HEK293 (cell line): ENCODE measurements around the gene PROKR2.

Source experiments
- CTCF ChIA-PET: fragments of 350-600 bp; formaldehyde crosslinking; extraction: SDS; loops from one replicate; lab custom pipeline; 2021; ENCODE audit warnings: antibody characterized with exemption; lab: Yijun Ruan, JAX
- POLR2A ChIA-PET: fragments of 300-600 bp; formaldehyde crosslinking; extraction: SDS; loops from one replicate; lab custom pipeline; 2020; ENCODE audit warnings: antibody characterized with exemption, inconsistent platforms; lab: Yijun Ruan, JAX
- H3K27ac ChIP-seq: fragments of 200-500 bp; sonication (Bioruptor generic); 2 replicates; pipeline ENCODE4 v1.5.1; 2014; ENCODE audit warnings: low read depth, low read length, control low read depth, inconsistent platforms; ENCODE audit errors: extremely low read depth
- H3K36me3 ChIP-seq, 2 experiments: fragments of 200-500 bp in 1 of 2; sonication (Bioruptor generic) in 1 of 2; 1 replicate in 1 of 2; 2 replicates in 1 of 2; pipeline ENCODE4 v1.5.1; 2014 to 2017; ENCODE audit warnings: inconsistent platforms in 2 of 2, low read length in 2 of 2; ENCODE audit not compliant: control insufficient read depth in 2 of 2, insufficient read depth in 1 of 2
- H3K4me1 ChIP-seq: fragments of 200-500 bp; sonication (Bioruptor generic); 2 replicates; pipeline ENCODE4 v1.5.1; 2014; ENCODE audit warnings: mild to moderate bottlenecking, low read length, inconsistent platforms; ENCODE audit not compliant: control insufficient read depth, insufficient read depth
- H3K4me3 ChIP-seq: 2 replicates; pipeline ENCODE4 v1.5.1; 2011; ENCODE audit warnings: low read depth, mild to moderate bottlenecking, control low read depth, low read length, moderate library complexity
- H3K9me3 ChIP-seq: fragments of 200-500 bp; sonication (Bioruptor generic); 2 replicates; pipeline ENCODE4 v1.5.1; 2014; ENCODE audit warnings: low read depth, low read length, inconsistent platforms; ENCODE audit not compliant: control insufficient read depth, insufficient read depth
- BCL11B ChIP-seq: fragments of 450-650 bp; formaldehyde crosslinking; IDR thresholded peaks from 2 replicates; pipeline ENCODE4 v1.5.1; 2016; ENCODE audit warnings: low read depth, missing biosample characterization, missing genetic modification characterization
- ELK4 ChIP-seq: IDR thresholded peaks from 2 replicates; pipeline ENCODE4 v1.6.1; 2011; ENCODE audit warnings: mild to moderate bottlenecking, low read depth, low read length, borderline replicate concordance
- KLF10 ChIP-seq: fragments of 450-650 bp; IDR thresholded peaks from 2 replicates; pipeline ENCODE4 v1.5.1; 2018; ENCODE audit warnings: missing biosample characterization, mild to moderate bottlenecking, missing genetic modification characterization
- PATZ1 ChIP-seq: fragments of 450-650 bp; formaldehyde crosslinking; IDR thresholded peaks from 2 replicates; pipeline ENCODE4 v1.5.1; 2016; ENCODE audit warnings: missing biosample characterization, missing genetic modification characterization
- RBAK ChIP-seq: fragments of 450-650 bp; formaldehyde crosslinking; IDR thresholded peaks from 2 replicates; pipeline ENCODE4 v1.5.1; 2016; ENCODE audit warnings: missing biosample characterization, missing genetic modification characterization
- SP2 ChIP-seq: fragments of 450-650 bp; formaldehyde crosslinking; IDR thresholded peaks from 2 replicates; pipeline ENCODE4 v1.5.1; 2016; ENCODE audit warnings: missing biosample characterization, missing genetic modification characterization
- ZBTB48 ChIP-seq: fragments of 450-650 bp; formaldehyde crosslinking; IDR thresholded peaks from 2 replicates; pipeline ENCODE4 v1.5.1; 2016; ENCODE audit warnings: missing biosample characterization, missing genetic modification characterization
- ZIC2 ChIP-seq: fragments of 450-650 bp; formaldehyde crosslinking; IDR thresholded peaks from 2 replicates; pipeline ENCODE4 v1.5.1; 2016; ENCODE audit warnings: missing biosample characterization, missing genetic modification characterization
- ZNF10 ChIP-seq: fragments of 450-650 bp; formaldehyde crosslinking; IDR thresholded peaks from 2 replicates; pipeline ENCODE4 v1.5.1; 2017; ENCODE audit warnings: missing biosample characterization, missing genetic modification characterization
- ZNF146 ChIP-seq: fragments of 450-650 bp; formaldehyde crosslinking; IDR thresholded peaks from 2 replicates; pipeline ENCODE4 v1.5.1; 2016; ENCODE audit warnings: missing biosample characterization, missing genetic modification characterization
- ZNF148 ChIP-seq: fragments of 450-650 bp; formaldehyde crosslinking; IDR thresholded peaks from 2 replicates; pipeline ENCODE4 v1.5.0; 2017; ENCODE audit warnings: missing biosample characterization, missing genetic modification characterization, borderline replicate concordance
- ZNF157 ChIP-seq: fragments of 450-650 bp; formaldehyde crosslinking; IDR thresholded peaks from 2 replicates; pipeline ENCODE4 v1.5.1; 2016; ENCODE audit warnings: missing biosample characterization, missing genetic modification characterization
- ZNF169 ChIP-seq: fragments of 450-650 bp; formaldehyde crosslinking; IDR thresholded peaks from 2 replicates; pipeline ENCODE4 v1.5.1; 2016; ENCODE audit warnings: missing biosample characterization, missing genetic modification characterization
- ZNF184 ChIP-seq: fragments of 450-650 bp; IDR thresholded peaks from 2 replicates; pipeline ENCODE4 v1.5.1; 2018; ENCODE audit warnings: missing biosample characterization, mild to moderate bottlenecking, missing genetic modification characterization
- ZNF2 ChIP-seq: fragments of 450-650 bp; formaldehyde crosslinking; IDR thresholded peaks from 2 replicates; pipeline ENCODE4 v1.5.1; 2016; ENCODE audit warnings: missing biosample characterization, missing genetic modification characterization
- ZNF292 ChIP-seq: fragments of 450-650 bp; formaldehyde crosslinking; IDR thresholded peaks from 2 replicates; pipeline ENCODE4 v1.5.1; 2016; ENCODE audit warnings: low read depth, missing biosample characterization, missing genetic modification characterization, borderline replicate concordance
- ZNF473 ChIP-seq: fragments of 450-650 bp; formaldehyde crosslinking; IDR thresholded peaks from 2 replicates; pipeline ENCODE4 v1.5.1; 2017; ENCODE audit warnings: missing biosample characterization, missing genetic modification characterization
- ZNF529 ChIP-seq: fragments of 450-650 bp; formaldehyde crosslinking; IDR thresholded peaks from 2 replicates; pipeline ENCODE4 v1.5.1; 2017; ENCODE audit warnings: missing genetic modification characterization, missing biosample characterization; ENCODE audit not compliant: insufficient replicate concordance
- ZNF626 ChIP-seq: fragments of 450-650 bp; sonication (Bioruptor Pico); formaldehyde crosslinking; IDR thresholded peaks from 2 replicates; pipeline ENCODE4 v1.5.1; 2018; ENCODE audit warnings: missing biosample characterization, missing genetic modification characterization, inconsistent platforms
- ZNF677 ChIP-seq: fragments of 450-650 bp; IDR thresholded peaks from 2 replicates; pipeline ENCODE4 v1.5.0; 2018; ENCODE audit warnings: missing biosample characterization, mild to moderate bottlenecking, missing genetic modification characterization, moderate library complexity
- ZNF76 ChIP-seq: fragments of 450-650 bp; formaldehyde crosslinking; IDR thresholded peaks from 2 replicates; pipeline ENCODE4; 2016; ENCODE audit warnings: low read depth, missing biosample characterization, missing genetic modification characterization, borderline replicate concordance
- ZNF843 ChIP-seq: fragments of 450-650 bp; formaldehyde crosslinking; IDR thresholded peaks from 2 replicates; pipeline ENCODE4 v1.5.1; 2016; ENCODE audit warnings: missing biosample characterization, missing genetic modification characterization
- TF ChIP-seq, protein P1 (sequence below): fragments of 450-650 bp; formaldehyde crosslinking; conservative IDR thresholded peaks from 2 replicates; pipeline ENCODE4 v1.5.1; 2016; ENCODE audit warnings: low read depth, missing biosample characterization, missing genetic modification characterization

The PROKR2 gene

DNA sequence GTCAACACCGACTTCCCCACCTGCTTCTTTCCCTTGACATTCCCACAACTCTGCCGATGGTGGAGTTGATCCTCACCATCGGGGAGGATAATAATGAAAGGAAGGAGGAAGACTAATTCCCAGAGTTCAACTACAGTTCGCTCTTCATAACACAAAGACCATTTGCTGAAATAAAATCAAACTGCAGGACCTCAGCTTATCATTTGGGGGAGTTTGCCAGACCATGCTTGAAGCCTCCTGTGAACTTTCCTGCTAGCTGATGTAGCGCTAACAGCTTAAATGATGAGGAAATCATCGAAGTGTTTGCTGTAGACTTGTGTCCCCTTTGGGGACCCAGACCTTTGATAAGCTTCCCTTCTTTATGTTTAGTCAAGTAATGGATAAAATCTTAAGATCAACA, 26.2 kb downstream of the PROKR2 start:
- TF ChIP-seq BCL11B: no peak
- TF ChIP-seq ZNF473 (tag by site-specific recombination): no peak
- TF ChIP-seq ZNF169: no peak
- TF ChIP-seq ZIC2 (tag by site-specific recombination): no peak
- TF ChIP-seq, protein P1, sequence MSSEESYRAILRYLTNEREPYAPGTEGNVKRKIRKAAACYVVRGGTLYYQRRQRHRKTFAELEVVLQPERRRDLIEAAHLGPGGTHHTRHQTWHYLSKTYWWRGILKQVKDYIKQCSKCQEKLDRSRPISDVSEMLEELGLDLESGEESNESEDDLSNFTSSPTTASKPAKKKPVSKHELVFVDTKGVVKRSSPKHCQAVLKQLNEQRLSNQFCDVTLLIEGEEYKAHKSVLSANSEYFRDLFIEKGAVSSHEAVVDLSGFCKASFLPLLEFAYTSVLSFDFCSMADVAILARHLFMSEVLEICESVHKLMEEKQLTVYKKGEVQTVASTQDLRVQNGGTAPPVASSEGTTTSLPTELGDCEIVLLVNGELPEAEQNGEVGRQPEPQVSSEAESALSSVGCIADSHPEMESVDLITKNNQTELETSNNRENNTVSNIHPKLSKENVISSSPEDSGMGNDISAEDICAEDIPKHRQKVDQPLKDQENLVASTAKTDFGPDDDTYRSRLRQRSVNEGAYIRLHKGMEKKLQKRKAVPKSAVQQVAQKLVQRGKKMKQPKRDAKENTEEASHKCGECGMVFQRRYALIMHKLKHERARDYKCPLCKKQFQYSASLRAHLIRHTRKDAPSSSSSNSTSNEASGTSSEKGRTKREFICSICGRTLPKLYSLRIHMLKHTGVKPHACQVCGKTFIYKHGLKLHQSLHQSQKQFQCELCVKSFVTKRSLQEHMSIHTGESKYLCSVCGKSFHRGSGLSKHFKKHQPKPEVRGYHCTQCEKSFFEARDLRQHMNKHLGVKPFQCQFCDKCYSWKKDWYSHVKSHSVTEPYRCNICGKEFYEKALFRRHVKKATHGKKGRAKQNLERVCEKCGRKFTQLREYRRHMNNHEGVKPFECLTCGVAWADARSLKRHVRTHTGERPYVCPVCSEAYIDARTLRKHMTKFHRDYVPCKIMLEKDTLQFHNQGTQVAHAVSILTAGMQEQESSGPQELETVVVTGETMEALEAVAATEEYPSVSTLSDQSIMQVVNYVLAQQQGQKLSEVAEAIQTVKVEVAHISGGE: no peak
- no peak for TF ChIP-seq ZNF146
- no peak for TF ChIP-seq ZNF292 (tag by site-specific recombination)
- TF ChIP-seq ZNF184 (tag by site-specific recombination): no peak
- TF ChIP-seq ZBTB48: no peak
- no peak for TF ChIP-seq KLF10
- no peak for TF ChIP-seq ZNF843 (tag by site-specific recombination)
- TF ChIP-seq RBAK: no peak
- no peak for TF ChIP-seq ZNF626 (tag by site-specific recombination)
- no peak for TF ChIP-seq ZNF677 (tag by site-specific recombination)
- TF ChIP-seq PATZ1 (tag by site-specific recombination): no peak
- TF ChIP-seq ZNF10 (tag by site-specific recombination): no peak
- no peak for TF ChIP-seq ELK4
- Histone ChIP-seq H3K27ac (no peak overlapping the region), H3K36me3 (no peaks in the 10 kb centered on the region), H3K4me1 (no peaks in the 10 kb centered on the region), H3K9me3 (no peaks in the 10 kb centered on the region), H3K4me3 (no peak overlapping the region)
- ChIA-PET POLR2A (no interaction called here), CTCF (interaction anchor here (0.6 kb wide), 1 partner anchor 151 kb away, joined by 4 read pairs; no protein-coding TSS in a partner anchor)

GRCh38 chr20:5282561-5282960, 34.2 kb downstream of the PROKR2 start:
- Histone ChIP-seq H3K27ac (no peak overlapping the region), H3K4me3 (no peak overlapping the region), H3K9me3 (no peaks in the 10 kb centered on the region), H3K4me1 (no peaks in the 10 kb centered on the region), H3K36me3 (no peaks in the 10 kb centered on the region)
- POLR2A ChIA-PET: no interaction called here
- TF ChIP-seq ZNF76 (tag by site-specific recombination) (no peak), ZNF148 (no peak), ELK4 (no peak), ZNF529 (tag by site-specific recombination) (no peak), SP2 (no peak), ZNF2 (tag by site-specific recombination) (no peak), ZNF843 (tag by site-specific recombination) (no peak), ZNF157 (tag by site-specific recombination) (no peak)
- TF ChIP-seq, protein P1: no peak
- CTCF ChIA-PET: no interaction called here
